HEK293 (cell line): ENCODE data around the gene PDZD8.

Source experiments
- CTCF ChIA-PET: fragments of 350-600 bp; formaldehyde crosslinking; extraction: SDS; loops from one replicate; lab custom pipeline; 2021; ENCODE audit warnings: antibody characterized with exemption; lab: Yijun Ruan, JAX
- POLR2A ChIA-PET: fragments of 300-600 bp; formaldehyde crosslinking; extraction: SDS; loops from one replicate; lab custom pipeline; 2020; ENCODE audit warnings: antibody characterized with exemption, inconsistent platforms; lab: Yijun Ruan, JAX
- H3K27ac ChIP-seq: fragments of 200-500 bp; sonication (Bioruptor generic); 2 replicates; pipeline ENCODE4 v1.5.1; 2014; ENCODE audit warnings: low read depth, low read length, control low read depth, inconsistent platforms; ENCODE audit errors: extremely low read depth
- H3K36me3 ChIP-seq, 2 experiments: fragments of 200-500 bp in 1 of 2; sonication (Bioruptor generic) in 1 of 2; 1 replicate in 1 of 2; 2 replicates in 1 of 2; pipeline ENCODE4 v1.5.1; 2014 to 2017; ENCODE audit warnings: inconsistent platforms in 2 of 2, low read length in 2 of 2; ENCODE audit not compliant: control insufficient read depth in 2 of 2, insufficient read depth in 1 of 2
- H3K4me1 ChIP-seq: fragments of 200-500 bp; sonication (Bioruptor generic); 2 replicates; pipeline ENCODE4 v1.5.1; 2014; ENCODE audit warnings: mild to moderate bottlenecking, low read length, inconsistent platforms; ENCODE audit not compliant: control insufficient read depth, insufficient read depth
- H3K4me3 ChIP-seq: 2 replicates; pipeline ENCODE4 v1.5.1; 2011; ENCODE audit warnings: low read depth, mild to moderate bottlenecking, control low read depth, low read length, moderate library complexity
- H3K9me3 ChIP-seq: fragments of 200-500 bp; sonication (Bioruptor generic); 2 replicates; pipeline ENCODE4 v1.5.1; 2014; ENCODE audit warnings: low read depth, low read length, inconsistent platforms; ENCODE audit not compliant: control insufficient read depth, insufficient read depth
- EGR2 ChIP-seq: fragments of 450-650 bp; formaldehyde crosslinking; IDR thresholded peaks from 2 replicates; pipeline ENCODE4 v1.5.1; 2016; ENCODE audit warnings: low read depth, missing biosample characterization, missing genetic modification characterization
- GLIS1 ChIP-seq: fragments of 450-650 bp; formaldehyde crosslinking; IDR thresholded peaks from 2 replicates; pipeline ENCODE4 v1.5.1; 2016; ENCODE audit warnings: missing biosample characterization, missing genetic modification characterization
- TCF7L2 ChIP-seq: IDR thresholded peaks from 2 replicates; pipeline ENCODE4 v1.6.1; 2011; ENCODE audit warnings: low read depth, mild to moderate bottlenecking, inconsistent platforms, low read length, moderate library complexity, borderline replicate concordance
- ZNF571 ChIP-seq: fragments of 450-650 bp; formaldehyde crosslinking; IDR thresholded peaks from 2 replicates; pipeline ENCODE4 v1.5.0; 2017; ENCODE audit warnings: missing biosample characterization, missing genetic modification characterization
- ZNF664 ChIP-seq: fragments of 450-650 bp; formaldehyde crosslinking; IDR thresholded peaks from 2 replicates; pipeline ENCODE4 v1.5.1; 2016; ENCODE audit warnings: missing biosample characterization, missing genetic modification characterization
- ZNF768 ChIP-seq: fragments of 450-650 bp; formaldehyde crosslinking; IDR thresholded peaks from 2 replicates; pipeline ENCODE4 v1.5.1; 2018; ENCODE audit warnings: missing biosample characterization, mild to moderate bottlenecking, missing genetic modification characterization
- ZSCAN23 ChIP-seq: fragments of 450-650 bp; formaldehyde crosslinking; IDR thresholded peaks from 2 replicates; pipeline ENCODE4 v1.5.1; 2016; ENCODE audit warnings: missing biosample characterization, missing genetic modification characterization
- TF ChIP-seq, protein P1 (sequence below): fragments of 450-650 bp; formaldehyde crosslinking; IDR thresholded peaks from 2 replicates; pipeline ENCODE4 v1.5.1; 2016; ENCODE audit warnings: missing biosample characterization, missing genetic modification characterization, borderline replicate concordance
- TF ChIP-seq, protein P2 (sequence below): fragments of 450-650 bp; formaldehyde crosslinking; IDR thresholded peaks from 2 replicates; pipeline ENCODE4 v1.5.1; 2017; ENCODE audit warnings: missing biosample characterization, mild to moderate bottlenecking, missing genetic modification characterization, moderate library complexity
- TF ChIP-seq, protein P3 (sequence below): fragments of 450-650 bp; formaldehyde crosslinking; IDR thresholded peaks from 2 replicates; pipeline ENCODE4; 2016; ENCODE audit warnings: missing biosample characterization, missing genetic modification characterization
- TF ChIP-seq, protein P4 (sequence below): fragments of 450-650 bp; formaldehyde crosslinking; IDR thresholded peaks from 2 replicates; pipeline ENCODE4 v1.5.1; 2017; ENCODE audit warnings: missing biosample characterization, missing genetic modification characterization
- TF ChIP-seq, protein P5 (sequence below): fragments of 450-650 bp; formaldehyde crosslinking; IDR thresholded peaks from 2 replicates; pipeline ENCODE4 v1.5.1; 2016; ENCODE audit warnings: missing biosample characterization, missing genetic modification characterization

Gene PDZD8

DNA sequence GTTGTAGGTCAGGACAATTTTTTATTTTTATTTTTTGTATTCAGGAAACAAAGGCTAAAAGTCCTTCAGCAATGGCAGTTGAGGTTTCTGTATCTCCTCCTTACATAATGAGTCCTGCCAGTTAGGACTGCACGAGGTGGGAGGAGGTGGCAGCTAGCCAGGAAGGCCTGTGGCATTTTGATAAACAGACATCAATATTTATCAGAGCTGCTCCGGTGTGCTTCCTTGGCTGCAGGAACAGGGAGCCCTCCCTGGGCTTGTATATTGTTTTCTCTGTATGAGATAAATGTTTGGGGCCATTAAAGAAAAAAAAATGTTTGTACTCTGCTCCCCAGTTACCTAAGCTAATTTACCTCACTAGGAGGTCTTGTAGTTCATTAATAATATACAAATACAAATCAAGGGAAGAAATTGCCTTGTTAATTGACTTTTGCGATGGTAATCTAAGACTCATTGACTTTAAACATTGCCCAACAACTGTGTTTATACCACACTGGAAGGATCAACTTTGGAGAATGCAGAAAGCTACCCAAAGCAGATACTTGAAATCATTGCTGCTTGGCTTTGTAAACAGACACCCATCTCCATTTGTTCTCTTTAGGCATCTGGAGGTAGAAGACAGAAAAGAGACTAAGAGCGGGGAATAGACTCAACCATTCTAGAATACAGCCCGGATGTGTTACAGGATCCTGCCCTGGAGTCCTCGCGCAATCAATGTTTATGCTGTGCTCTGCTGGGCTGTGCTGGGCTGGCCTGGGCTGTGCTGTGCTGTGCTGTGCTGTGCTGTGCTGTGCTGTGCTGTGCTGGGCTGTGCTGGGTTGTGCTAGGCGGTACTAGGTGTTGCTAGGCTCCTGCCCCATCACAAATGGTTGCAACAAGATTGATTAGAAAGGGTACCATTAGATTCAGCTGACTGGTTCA lies 36.5 kb upstream of the PDZD8 start:
- no peak overlapping the region for H3K27ac ChIP-seq
- ChIA-PET POLR2A (no interaction called here), CTCF (interaction anchor here (0.6 to 1.2 kb wide), 2 partner anchors 19 to 31 kb away, joined by 3 to 4 read pairs; no protein-coding TSS in a partner anchor)
- H3K36me3 ChIP-seq: no peaks in the 10 kb centered on the region
- no peak for TF ChIP-seq ZNF664
- 0 out of 2 replicates have a peak, but pooled peaks have one; percentile 6 for TF ChIP-seq EGR2 (tag by site-specific recombination)
- no peak for TF ChIP-seq TCF7L2
- peak; percentile 86 for TF ChIP-seq ZNF768 (tag by site-specific recombination)
- TF ChIP-seq GLIS1: peak; percentile 57
- TF ChIP-seq, protein P1, sequence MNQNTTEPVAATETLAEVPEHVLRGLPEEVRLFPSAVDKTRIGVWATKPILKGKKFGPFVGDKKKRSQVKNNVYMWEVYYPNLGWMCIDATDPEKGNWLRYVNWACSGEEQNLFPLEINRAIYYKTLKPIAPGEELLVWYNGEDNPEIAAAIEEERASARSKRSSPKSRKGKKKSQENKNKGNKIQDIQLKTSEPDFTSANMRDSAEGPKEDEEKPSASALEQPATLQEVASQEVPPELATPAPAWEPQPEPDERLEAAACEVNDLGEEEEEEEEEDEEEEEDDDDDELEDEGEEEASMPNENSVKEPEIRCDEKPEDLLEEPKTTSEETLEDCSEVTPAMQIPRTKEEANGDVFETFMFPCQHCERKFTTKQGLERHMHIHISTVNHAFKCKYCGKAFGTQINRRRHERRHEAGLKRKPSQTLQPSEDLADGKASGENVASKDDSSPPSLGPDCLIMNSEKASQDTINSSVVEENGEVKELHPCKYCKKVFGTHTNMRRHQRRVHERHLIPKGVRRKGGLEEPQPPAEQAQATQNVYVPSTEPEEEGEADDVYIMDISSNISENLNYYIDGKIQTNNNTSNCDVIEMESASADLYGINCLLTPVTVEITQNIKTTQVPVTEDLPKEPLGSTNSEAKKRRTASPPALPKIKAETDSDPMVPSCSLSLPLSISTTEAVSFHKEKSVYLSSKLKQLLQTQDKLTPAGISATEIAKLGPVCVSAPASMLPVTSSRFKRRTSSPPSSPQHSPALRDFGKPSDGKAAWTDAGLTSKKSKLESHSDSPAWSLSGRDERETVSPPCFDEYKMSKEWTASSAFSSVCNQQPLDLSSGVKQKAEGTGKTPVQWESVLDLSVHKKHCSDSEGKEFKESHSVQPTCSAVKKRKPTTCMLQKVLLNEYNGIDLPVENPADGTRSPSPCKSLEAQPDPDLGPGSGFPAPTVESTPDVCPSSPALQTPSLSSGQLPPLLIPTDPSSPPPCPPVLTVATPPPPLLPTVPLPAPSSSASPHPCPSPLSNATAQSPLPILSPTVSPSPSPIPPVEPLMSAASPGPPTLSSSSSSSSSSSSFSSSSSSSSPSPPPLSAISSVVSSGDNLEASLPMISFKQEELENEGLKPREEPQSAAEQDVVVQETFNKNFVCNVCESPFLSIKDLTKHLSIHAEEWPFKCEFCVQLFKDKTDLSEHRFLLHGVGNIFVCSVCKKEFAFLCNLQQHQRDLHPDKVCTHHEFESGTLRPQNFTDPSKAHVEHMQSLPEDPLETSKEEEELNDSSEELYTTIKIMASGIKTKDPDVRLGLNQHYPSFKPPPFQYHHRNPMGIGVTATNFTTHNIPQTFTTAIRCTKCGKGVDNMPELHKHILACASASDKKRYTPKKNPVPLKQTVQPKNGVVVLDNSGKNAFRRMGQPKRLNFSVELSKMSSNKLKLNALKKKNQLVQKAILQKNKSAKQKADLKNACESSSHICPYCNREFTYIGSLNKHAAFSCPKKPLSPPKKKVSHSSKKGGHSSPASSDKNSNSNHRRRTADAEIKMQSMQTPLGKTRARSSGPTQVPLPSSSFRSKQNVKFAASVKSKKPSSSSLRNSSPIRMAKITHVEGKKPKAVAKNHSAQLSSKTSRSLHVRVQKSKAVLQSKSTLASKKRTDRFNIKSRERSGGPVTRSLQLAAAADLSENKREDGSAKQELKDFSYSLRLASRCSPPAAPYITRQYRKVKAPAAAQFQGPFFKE: no peak
- TF ChIP-seq, protein P2, sequence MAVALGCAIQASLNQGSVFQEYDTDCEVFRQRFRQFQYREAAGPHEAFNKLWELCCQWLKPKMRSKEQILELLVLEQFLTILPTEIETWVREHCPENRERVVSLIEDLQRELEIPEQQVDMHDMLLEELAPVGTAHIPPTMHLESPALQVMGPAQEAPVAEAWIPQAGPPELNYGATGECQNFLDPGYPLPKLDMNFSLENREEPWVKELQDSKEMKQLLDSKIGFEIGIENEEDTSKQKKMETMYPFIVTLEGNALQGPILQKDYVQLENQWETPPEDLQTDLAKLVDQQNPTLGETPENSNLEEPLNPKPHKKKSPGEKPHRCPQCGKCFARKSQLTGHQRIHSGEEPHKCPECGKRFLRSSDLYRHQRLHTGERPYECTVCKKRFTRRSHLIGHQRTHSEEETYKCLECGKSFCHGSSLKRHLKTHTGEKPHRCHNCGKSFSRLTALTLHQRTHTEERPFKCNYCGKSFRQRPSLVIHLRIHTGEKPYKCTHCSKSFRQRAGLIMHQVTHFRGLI (tag by site-specific recombination): peak; percentile 58; the same call in 1 of the 2 replicates
- TF ChIP-seq ZNF571 (tag by site-specific recombination): no peak
- TF ChIP-seq, all 188 proteins: peak for 4
- peaks cover 9% of the 10 kb centered on the region for H3K4me1 ChIP-seq
- H3K4me3 ChIP-seq: no peak overlapping the region
- H3K9me3 ChIP-seq: no peaks in the 10 kb centered on the region

DNA sequence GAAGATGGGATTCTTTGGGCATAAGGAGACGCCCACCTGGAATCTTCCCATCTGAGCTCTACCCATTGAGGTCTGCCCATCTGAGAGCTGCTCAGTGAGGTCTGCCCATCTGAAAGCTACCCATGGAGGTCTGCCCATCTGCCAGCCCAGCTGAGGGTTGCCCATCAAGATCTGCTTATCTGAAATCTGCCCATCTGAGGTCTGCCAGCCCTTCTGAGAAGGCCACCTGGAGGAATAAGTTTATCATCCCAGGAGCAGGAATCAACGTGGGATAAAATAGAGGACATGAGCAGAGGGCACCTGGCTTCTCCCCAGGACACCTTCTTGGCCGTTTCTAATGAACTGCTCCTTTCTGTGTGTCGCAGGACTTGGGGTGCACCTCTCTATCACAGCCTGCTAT lies 35.3 kb upstream of the PDZD8 start:
- ChIA-PET POLR2A (interaction anchor here (0.8 kb wide), 1 partner anchor 33 kb away, joined by 3 read pairs; no protein-coding TSS in a partner anchor), CTCF (interaction anchor here (1.2 to 2.1 kb wide), 2 partner anchors 32 to 194 kb away, joined by 4 to 6 read pairs; no protein-coding TSS in a partner anchor)
- Histone ChIP-seq H3K4me1 (peaks cover 9% of the 10 kb centered on the region), H3K9me3 (no peaks in the 10 kb centered on the region), H3K36me3 (no peaks in the 10 kb centered on the region), H3K4me3 (no peak overlapping the region), H3K27ac (no peak overlapping the region)
- TF ChIP-seq, protein P3, sequence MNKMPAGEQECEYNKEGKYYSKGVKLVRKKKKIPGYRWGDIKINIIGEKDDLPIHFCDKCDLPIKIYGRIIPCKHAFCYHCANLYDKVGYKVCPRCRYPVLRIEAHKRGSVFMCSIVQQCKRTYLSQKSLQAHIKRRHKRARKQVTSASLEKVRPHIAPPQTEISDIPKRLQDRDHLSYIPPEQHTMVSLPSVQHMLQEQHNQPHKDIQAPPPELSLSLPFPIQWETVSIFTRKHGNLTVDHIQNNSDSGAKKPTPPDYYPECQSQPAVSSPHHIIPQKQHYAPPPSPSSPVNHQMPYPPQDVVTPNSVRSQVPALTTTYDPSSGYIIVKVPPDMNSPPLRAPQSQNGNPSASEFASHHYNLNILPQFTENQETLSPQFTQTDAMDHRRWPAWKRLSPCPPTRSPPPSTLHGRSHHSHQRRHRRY (tag by site-specific recombination): no peak
- TF ChIP-seq, protein P4, sequence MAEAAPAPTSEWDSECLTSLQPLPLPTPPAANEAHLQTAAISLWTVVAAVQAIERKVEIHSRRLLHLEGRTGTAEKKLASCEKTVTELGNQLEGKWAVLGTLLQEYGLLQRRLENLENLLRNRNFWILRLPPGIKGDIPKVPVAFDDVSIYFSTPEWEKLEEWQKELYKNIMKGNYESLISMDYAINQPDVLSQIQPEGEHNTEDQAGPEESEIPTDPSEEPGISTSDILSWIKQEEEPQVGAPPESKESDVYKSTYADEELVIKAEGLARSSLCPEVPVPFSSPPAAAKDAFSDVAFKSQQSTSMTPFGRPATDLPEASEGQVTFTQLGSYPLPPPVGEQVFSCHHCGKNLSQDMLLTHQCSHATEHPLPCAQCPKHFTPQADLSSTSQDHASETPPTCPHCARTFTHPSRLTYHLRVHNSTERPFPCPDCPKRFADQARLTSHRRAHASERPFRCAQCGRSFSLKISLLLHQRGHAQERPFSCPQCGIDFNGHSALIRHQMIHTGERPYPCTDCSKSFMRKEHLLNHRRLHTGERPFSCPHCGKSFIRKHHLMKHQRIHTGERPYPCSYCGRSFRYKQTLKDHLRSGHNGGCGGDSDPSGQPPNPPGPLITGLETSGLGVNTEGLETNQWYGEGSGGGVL: no peak
- TF ChIP-seq, protein P5, sequence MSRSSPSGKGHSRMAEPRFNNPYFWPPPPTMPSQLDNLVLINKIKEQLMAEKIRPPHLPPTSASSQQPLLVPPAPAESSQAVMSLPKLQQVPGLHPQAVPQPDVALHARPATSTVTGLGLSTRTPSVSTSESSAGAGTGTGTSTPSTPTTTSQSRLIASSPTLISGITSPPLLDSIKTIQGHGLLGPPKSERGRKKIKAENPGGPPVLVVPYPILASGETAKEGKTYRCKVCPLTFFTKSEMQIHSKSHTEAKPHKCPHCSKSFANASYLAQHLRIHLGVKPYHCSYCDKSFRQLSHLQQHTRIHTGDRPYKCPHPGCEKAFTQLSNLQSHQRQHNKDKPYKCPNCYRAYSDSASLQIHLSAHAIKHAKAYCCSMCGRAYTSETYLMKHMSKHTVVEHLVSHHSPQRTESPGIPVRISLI (tag by site-specific recombination): no peak
- no peak for TF ChIP-seq ZSCAN23
